NCI-H128 (cell line): Measurements from ENCODE around the gene TSPAN10.

Experiments
- DNase-seq: peaks from one replicate; lab custom pipeline; 2025; ENCODE audit not compliant: unreplicated experiment; lab: John Stamatoyannopoulos, UW

The TSPAN10 gene

GRCh38 chr17:81686614-81687013 lies 49.6 kb downstream of the TSPAN10 start:
- no peak for DNase-seq

- DNase-seq = no peak
These were observed 51.0 kb downstream of the TSPAN10 start for GRCh38 chr17:81687770-81688541.

GRCh38 chr17:81688616-81689015 lies 51.6 kb downstream of the TSPAN10 start:
- DNase-seq = no peak

GRCh38 chr17:81690066-81690465 lies 53.1 kb downstream of the TSPAN10 start:
- no peak for DNase-seq

- no peak for DNase-seq
These were observed 53.6 kb downstream of the TSPAN10 start for GRCh38 chr17:81690549-81690948.

- DNase-seq = no peak
These were observed 54.2 kb downstream of the TSPAN10 start for GRCh38 chr17:81691196-81691595.

- no peak for DNase-seq
These were observed 54.6 kb downstream of the TSPAN10 start for GRCh38 chr17:81691608-81692007.

GRCh38 chr17:81693509-81694210 lies 56.7 kb downstream of the TSPAN10 start:
- DNase-seq = no peak

GRCh38 chr17:81694810-81695209 lies 57.8 kb downstream of the TSPAN10 start:
- DNase-seq = no peak

- no peak for DNase-seq
These were observed 58.2 kb downstream of the TSPAN10 start for GRCh38 chr17:81695211-81695610.

- DNase-seq = no peak
These were observed 58.8 kb downstream of the TSPAN10 start for GRCh38 chr17:81695801-81696200.

GRCh38 chr17:81696218-81696941 lies 59.4 kb downstream of the TSPAN10 start:
- DNase-seq = no peak

- DNase-seq = no peak
These were observed 60.5 kb downstream of the TSPAN10 start for GRCh38 chr17:81697261-81698044.
